Ishikawa (cell line): ENCODE data around the gene CHCHD6.

Experiments
- CEBPB ChIP-seq: IDR thresholded peaks from 2 replicates; pipeline ENCODE4 v1.6.1; 2012
- CREB1 ChIP-seq: IDR thresholded peaks from 2 replicates; pipeline ENCODE4 v1.6.1; 2012; ENCODE audit warnings: low read depth
- EGR1 ChIP-seq: IDR thresholded peaks from 2 replicates; pipeline ENCODE4 v1.6.1; 2012
- EP300 ChIP-seq: IDR thresholded peaks from 2 replicates; pipeline ENCODE4 v1.6.1; 2012; ENCODE audit warnings: borderline replicate concordance
- FOXM1 ChIP-seq: IDR thresholded peaks from 2 replicates; pipeline ENCODE4 v1.6.1; 2012; ENCODE audit warnings: low read depth, borderline replicate concordance
- NFIC ChIP-seq: IDR thresholded peaks from 2 replicates; pipeline ENCODE4 v1.6.1; 2012
- RAD21 ChIP-seq: IDR thresholded peaks from 2 replicates; pipeline ENCODE4 v1.6.1; 2012; ENCODE audit warnings: low read depth
- TAF1 ChIP-seq: IDR thresholded peaks from 2 replicates; pipeline ENCODE4 v1.6.1; 2012; ENCODE audit warnings: low read depth, mild to moderate bottlenecking
- TCF12 ChIP-seq: IDR thresholded peaks from 2 replicates; pipeline ENCODE4 v1.6.1; 2012; ENCODE audit warnings: low read depth
- TEAD4 ChIP-seq: IDR thresholded peaks from 2 replicates; pipeline ENCODE4 v1.6.1; 2012
- YY1 ChIP-seq: IDR thresholded peaks from 2 replicates; pipeline ENCODE4 v1.6.1; 2012; ENCODE audit warnings: low read depth
- ZBTB7A ChIP-seq: IDR thresholded peaks from 2 replicates; pipeline ENCODE4 v1.6.1; 2012; ENCODE audit warnings: low read depth
- TF ChIP-seq, protein P1 (sequence below): IDR thresholded peaks from 2 replicates; pipeline ENCODE4 v1.6.1; 2012
- TF ChIP-seq, protein P2 (sequence below): IDR thresholded peaks from 2 replicates; pipeline ENCODE4 v1.6.1; 2012; ENCODE audit warnings: low read depth, mild to moderate bottlenecking
- TF ChIP-seq, protein P3 (sequence below): IDR thresholded peaks from 2 replicates; pipeline ENCODE4 v1.6.1; 2012

The CHCHD6 gene

DNA sequence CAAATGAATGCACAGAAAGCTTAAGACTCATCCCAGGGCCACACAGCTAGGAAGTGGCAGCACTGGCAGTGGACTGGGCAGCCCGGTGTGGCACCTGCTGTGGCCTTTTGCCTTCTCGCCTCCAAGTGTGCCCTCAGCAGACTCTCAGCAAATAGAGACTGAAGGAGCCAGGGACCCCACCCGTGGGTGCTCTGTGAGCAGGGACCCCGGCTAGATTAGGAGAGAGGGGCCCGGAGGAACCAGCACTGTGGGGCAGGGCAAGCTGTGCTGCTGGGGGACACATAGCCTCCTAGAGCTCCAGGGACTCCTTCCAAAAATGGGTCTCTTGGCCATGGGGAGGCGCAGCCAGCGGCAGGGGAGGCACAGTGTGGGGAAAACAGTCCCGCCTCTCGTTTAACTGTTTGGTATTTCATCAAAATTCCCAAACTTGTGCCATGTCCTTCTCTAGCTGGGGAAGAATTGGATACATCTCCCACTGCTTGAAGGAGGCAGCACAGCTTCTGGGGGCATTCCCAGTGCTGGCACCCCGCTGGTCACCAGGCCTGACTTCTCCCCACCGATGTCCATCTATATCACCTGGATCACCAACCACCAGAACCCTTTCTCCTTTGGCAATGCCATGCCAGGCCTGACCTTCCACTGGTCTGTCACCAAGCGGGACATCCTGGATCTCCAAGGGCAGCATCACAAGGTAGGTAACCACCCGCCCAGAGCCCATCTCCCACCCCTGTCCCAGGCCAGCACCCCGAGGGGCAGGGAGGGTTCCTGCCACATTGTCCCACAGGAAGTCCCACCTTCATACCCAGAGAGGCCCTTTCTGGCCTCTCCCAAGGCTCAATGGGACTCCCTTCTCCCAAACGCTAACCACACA is 37.1 kb upstream of the CHCHD6 start:
- TF ChIP-seq ZBTB7A (no peak), CREB1 (no peak), NFIC (no peak), EGR1 (no peak), EP300 (no peak), TEAD4 (no peak), RAD21 (no peak), TAF1 (no peak), TCF12 (no peak), FOXM1 (no peak)
- TF ChIP-seq, protein P1, sequence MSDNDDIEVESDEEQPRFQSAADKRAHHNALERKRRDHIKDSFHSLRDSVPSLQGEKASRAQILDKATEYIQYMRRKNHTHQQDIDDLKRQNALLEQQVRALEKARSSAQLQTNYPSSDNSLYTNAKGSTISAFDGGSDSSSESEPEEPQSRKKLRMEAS, result no peak
- TF ChIP-seq, protein P2, sequence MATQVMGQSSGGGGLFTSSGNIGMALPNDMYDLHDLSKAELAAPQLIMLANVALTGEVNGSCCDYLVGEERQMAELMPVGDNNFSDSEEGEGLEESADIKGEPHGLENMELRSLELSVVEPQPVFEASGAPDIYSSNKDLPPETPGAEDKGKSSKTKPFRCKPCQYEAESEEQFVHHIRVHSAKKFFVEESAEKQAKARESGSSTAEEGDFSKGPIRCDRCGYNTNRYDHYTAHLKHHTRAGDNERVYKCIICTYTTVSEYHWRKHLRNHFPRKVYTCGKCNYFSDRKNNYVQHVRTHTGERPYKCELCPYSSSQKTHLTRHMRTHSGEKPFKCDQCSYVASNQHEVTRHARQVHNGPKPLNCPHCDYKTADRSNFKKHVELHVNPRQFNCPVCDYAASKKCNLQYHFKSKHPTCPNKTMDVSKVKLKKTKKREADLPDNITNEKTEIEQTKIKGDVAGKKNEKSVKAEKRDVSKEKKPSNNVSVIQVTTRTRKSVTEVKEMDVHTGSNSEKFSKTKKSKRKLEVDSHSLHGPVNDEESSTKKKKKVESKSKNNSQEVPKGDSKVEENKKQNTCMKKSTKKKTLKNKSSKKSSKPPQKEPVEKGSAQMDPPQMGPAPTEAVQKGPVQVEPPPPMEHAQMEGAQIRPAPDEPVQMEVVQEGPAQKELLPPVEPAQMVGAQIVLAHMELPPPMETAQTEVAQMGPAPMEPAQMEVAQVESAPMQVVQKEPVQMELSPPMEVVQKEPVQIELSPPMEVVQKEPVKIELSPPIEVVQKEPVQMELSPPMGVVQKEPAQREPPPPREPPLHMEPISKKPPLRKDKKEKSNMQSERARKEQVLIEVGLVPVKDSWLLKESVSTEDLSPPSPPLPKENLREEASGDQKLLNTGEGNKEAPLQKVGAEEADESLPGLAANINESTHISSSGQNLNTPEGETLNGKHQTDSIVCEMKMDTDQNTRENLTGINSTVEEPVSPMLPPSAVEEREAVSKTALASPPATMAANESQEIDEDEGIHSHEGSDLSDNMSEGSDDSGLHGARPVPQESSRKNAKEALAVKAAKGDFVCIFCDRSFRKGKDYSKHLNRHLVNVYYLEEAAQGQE, result no peak
- TF ChIP-seq, protein P3, sequence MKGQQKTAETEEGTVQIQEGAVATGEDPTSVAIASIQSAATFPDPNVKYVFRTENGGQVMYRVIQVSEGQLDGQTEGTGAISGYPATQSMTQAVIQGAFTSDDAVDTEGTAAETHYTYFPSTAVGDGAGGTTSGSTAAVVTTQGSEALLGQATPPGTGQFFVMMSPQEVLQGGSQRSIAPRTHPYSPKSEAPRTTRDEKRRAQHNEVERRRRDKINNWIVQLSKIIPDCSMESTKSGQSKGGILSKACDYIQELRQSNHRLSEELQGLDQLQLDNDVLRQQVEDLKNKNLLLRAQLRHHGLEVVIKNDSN, result no peak

DNA sequence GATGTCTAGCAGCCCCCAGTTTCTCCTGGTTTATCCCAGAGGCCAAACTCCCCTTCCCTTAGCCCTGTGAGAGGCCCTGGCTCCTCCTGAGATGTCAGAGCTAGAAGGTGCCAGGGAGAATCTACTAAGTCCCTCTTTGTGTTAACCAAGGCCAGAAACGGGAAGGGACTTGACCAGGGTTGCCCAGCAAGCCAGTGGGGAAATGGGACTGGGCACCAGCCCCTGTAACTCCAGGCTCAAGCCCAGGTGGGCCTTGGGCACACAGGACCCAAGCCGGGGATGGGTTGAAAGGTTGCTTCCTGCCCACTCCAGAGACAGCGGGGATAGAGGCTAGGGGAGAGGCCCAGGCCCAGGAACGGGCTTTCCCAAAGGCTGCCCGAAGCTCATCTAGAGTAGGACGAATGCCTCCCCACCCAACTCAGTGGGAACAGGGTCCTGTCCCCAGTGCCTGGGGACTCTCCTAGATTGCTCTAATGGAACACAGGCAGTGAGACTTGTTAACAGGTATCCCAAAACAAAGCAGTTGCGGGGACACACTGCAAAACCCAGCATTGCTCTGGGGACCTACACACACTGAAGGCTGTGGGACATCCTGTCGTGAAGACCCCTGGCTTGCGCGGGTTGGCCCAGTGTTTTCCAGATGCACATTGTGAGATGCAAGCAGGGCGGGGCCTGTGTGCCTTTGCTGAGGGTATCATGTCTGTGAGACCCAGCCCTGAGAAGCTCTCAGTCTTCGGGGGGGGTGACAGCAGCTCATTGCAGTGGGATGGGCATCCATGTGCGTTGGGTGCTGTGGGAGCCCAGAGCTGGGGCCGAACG is 36.2 kb upstream of the CHCHD6 start:
- TF ChIP-seq, protein P1, result no peak
- TF ChIP-seq ZBTB7A (no peak), CREB1 (no peak), TEAD4 (no peak), YY1 (no peak), EGR1 (no peak), EP300 (no peak), TAF1 (no peak), TCF12 (no peak), NFIC (no peak), FOXM1 (no peak), RAD21 (no peak), CEBPB (no peak)
- TF ChIP-seq, protein P3, result no peak
- TF ChIP-seq, protein P2, result no peak

DNA sequence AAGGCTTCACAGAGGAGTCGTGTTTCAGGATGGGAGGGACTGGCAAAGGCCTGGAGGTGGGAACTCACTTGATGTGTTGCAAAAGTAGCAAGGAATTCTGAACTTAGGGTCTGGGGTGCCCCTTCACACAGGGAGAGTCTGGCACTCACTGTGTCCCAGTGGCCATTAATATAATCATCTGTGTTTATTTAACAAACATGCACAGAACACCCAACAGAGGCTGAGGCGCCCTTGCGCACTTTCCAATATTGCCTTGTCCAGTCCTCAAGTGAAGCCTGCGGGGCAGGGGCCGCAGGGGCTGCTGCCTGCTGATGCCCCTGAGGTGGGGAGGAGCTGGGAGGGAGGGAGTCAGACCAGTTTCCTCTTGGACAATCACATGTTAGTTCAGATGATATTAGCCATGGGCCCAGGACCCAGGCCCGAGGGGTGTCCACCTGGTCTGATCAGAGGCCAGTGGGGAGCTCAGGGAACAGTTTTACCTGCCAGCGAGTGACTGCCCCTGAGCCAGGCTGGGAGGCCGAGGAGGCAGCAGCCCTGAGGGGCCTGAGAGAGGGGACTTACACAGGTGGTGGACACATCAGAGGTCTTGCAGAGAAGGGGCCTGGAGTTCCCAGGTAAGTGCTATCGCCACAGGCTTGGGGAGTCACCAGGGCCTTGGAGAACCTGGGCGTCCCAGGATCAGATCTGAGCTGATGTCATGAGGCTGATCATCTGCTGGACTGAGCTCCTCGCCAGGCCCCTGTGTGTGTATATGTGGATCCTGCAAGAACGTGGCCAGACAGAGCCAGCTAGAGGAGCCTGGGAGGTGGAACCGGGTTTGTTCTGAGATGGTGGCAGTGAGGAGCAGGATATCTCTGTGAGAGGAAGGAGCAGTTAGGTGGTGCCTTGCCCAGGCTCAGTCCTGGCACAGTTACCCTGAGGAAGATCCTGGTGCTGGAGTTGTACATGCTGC is 35.3 kb upstream of the CHCHD6 start:
- TF ChIP-seq, protein P2, result no peak
- TF ChIP-seq TEAD4 (no peak), TAF1 (no peak), NFIC (no peak), RAD21 (no peak), ZBTB7A (no peak)
- TF ChIP-seq, protein P3, result no peak
